Neural progenitor cell (in vitro differentiated cells): ENCODE measurements around the gene RITA1. TPM values are rescaled to one million over a fixed set of nuclear protein-coding genes. Genes with fewer than 3 reads are reported as not detected.

Source experiments
- DNase-seq: peaks from one replicate; pipeline ENCODE4 v3.0.0-alpha.2; 2016; ENCODE audit warnings: low spot score
- H2AFZ ChIP-seq: fragments of 200-600 bp; sonication (generic); replicated peaks from 2 replicates; pipeline ENCODE4 v1.6.1; 2016; ENCODE audit warnings: antibody characterized with exemption
- H3F3A ChIP-seq: fragments of 200-600 bp; sonication (generic); 2 replicates; pipeline ENCODE4 v1.6.1; 2016; ENCODE audit warnings: antibody characterized with exemption, low read depth
- H3K27ac ChIP-seq: fragments of 200-600 bp; sonication (generic); 2 replicates; pipeline ENCODE4 v1.5.1; 2016; ENCODE audit warnings: mild to moderate bottlenecking
- H3K27me3 ChIP-seq: fragments of 200-600 bp; sonication (generic); 2 replicates; pipeline ENCODE4 v1.6.1; 2016; ENCODE audit warnings: mild to moderate bottlenecking, moderate library complexity
- H3K36me3 ChIP-seq: fragments of 200-600 bp; sonication (generic); 2 replicates; pipeline ENCODE4 v1.5.1; 2016
- H3K4me1 ChIP-seq: fragments of 200-600 bp; sonication (generic); 2 replicates; pipeline ENCODE4 v1.6.1; 2016; ENCODE audit warnings: mixed run types
- H3K4me2 ChIP-seq: fragments of 200-600 bp; sonication (generic); 2 replicates; pipeline ENCODE4 v1.6.1; 2016
- H3K4me3 ChIP-seq: fragments of 200-600 bp; sonication (generic); 2 replicates; pipeline ENCODE4 v1.5.1; 2016
- H3K79me2 ChIP-seq: fragments of 200-600 bp; sonication (generic); 2 replicates; pipeline ENCODE4 v1.6.1; 2016; ENCODE audit warnings: low read depth
- H3K9ac ChIP-seq: fragments of 200-600 bp; sonication (generic); 2 replicates; pipeline ENCODE4 v1.6.1; 2016
- H3K9me3 ChIP-seq: fragments of 200-600 bp; sonication (generic); 2 replicates; pipeline ENCODE4 v1.5.1; 2016; ENCODE audit warnings: low read depth
- H4K20me1 ChIP-seq: fragments of 200-600 bp; sonication (generic); 2 replicates; pipeline ENCODE4 v1.6.1; 2016; ENCODE audit warnings: low read depth
- H3K27ac Mint-ChIP-seq: 3 replicates; pipeline ENCODE4 v1.8.0; 2021; ENCODE audit warnings: mixed read lengths
- H3K27me3 Mint-ChIP-seq: 2 replicates; pipeline ENCODE4 v1.8.0; 2022; ENCODE audit warnings: low read depth, mild to moderate bottlenecking, inconsistent platforms, moderate library complexity, mixed read lengths; ENCODE audit not compliant: insufficient read depth
- H3K36me3 Mint-ChIP-seq: 3 replicates; pipeline ENCODE4 v1.8.0; 2021; ENCODE audit warnings: mixed read lengths
- H3K4me1 Mint-ChIP-seq: 3 replicates; pipeline ENCODE4 v1.8.0; 2021; ENCODE audit warnings: mixed read lengths
- H3K4me3 Mint-ChIP-seq: 3 replicates; pipeline ENCODE4 v1.8.0; 2021; ENCODE audit warnings: mild to moderate bottlenecking, moderate library complexity, mixed read lengths
- H3K9me3 Mint-ChIP-seq: 3 replicates; pipeline ENCODE4 v1.8.0; 2020; ENCODE audit warnings: mixed read lengths
- EZH2 ChIP-seq: fragments of 200-600 bp; sonication (generic); IDR thresholded peaks from 2 replicates; pipeline ENCODE4 v1.6.1; 2017; ENCODE audit warnings: antibody characterized with exemption, mild to moderate bottlenecking, moderate library complexity
- EZH2phosphoT487 ChIP-seq: fragments of 200-600 bp; sonication (generic); IDR thresholded peaks from 2 replicates; pipeline ENCODE4 v1.6.1; 2017; ENCODE audit warnings: antibody characterized with exemption
- total RNA-seq: library from RNA; depleted of rRNA; stranded (reverse); fragments of >200 nt; gene quantifications from 2 replicates; pipeline ENCODE4 v1.2.3, GENCODE V29; 2015; ENCODE audit warnings: low replicate concordance
- TF ChIP-seq, protein P1 (sequence below): fragments of 200-600 bp; sonication (generic); IDR thresholded peaks from 2 replicates; pipeline ENCODE4 v1.5.1; 2017; ENCODE audit warnings: antibody characterized with exemption, mild to moderate bottlenecking

RITA1 gene
- total RNA-seq, 1 donor from 2014 or later = 13.7 TPM

- H3K36me3 Mint-ChIP-seq = peaks cover 20% of the 10 kb centered on the region
- peaks cover 44% of the 10 kb centered on the region for H3K79me2 ChIP-seq
- H3K27ac ChIP-seq = no peak overlapping the region
- no peaks in the 10 kb centered on the region for H3K27me3 ChIP-seq
- H3K4me1 ChIP-seq = peaks cover 8% of the 10 kb centered on the region
- peak overlapping the region; percentile 75 for H3K4me3 ChIP-seq
- peak overlapping the region; percentile 74 for H3K4me2 ChIP-seq
- H3K9me3 Mint-ChIP-seq = no peaks in the 10 kb centered on the region
- H3K36me3 ChIP-seq = no peaks in the 10 kb centered on the region
- H4K20me1 ChIP-seq = peaks cover 31% of the 10 kb centered on the region
- DNase-seq = no peak
- H3K4me3 Mint-ChIP-seq = peak overlapping the region; percentile 96
- H3K9me3 ChIP-seq = no peaks in the 10 kb centered on the region
- no peak overlapping the region for H3K9ac ChIP-seq
- H3K27ac Mint-ChIP-seq = peak overlapping the region; percentile 18
- H3F3A ChIP-seq = peaks cover 11% of the 10 kb centered on the region
- peaks cover 3% of the 10 kb centered on the region for H3K27me3 Mint-ChIP-seq
- TF ChIP-seq, protein P1, sequence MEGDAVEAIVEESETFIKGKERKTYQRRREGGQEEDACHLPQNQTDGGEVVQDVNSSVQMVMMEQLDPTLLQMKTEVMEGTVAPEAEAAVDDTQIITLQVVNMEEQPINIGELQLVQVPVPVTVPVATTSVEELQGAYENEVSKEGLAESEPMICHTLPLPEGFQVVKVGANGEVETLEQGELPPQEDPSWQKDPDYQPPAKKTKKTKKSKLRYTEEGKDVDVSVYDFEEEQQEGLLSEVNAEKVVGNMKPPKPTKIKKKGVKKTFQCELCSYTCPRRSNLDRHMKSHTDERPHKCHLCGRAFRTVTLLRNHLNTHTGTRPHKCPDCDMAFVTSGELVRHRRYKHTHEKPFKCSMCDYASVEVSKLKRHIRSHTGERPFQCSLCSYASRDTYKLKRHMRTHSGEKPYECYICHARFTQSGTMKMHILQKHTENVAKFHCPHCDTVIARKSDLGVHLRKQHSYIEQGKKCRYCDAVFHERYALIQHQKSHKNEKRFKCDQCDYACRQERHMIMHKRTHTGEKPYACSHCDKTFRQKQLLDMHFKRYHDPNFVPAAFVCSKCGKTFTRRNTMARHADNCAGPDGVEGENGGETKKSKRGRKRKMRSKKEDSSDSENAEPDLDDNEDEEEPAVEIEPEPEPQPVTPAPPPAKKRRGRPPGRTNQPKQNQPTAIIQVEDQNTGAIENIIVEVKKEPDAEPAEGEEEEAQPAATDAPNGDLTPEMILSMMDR = no peak
- TF ChIP-seq EZH2phosphoT487 (no peak), EZH2 (no peak)
- no peak overlapping the region for H2AFZ ChIP-seq
- peaks cover 28% of the 10 kb centered on the region for H3K4me1 Mint-ChIP-seq
These were observed 1.3 kb downstream of the RITA1 start for GRCh38 chr12:113186666-113187325.

- no peak for TF ChIP-seq EZH2
- no peak for TF ChIP-seq EZH2phosphoT487
- TF ChIP-seq, protein P1 = no peak
- Histone ChIP-seq H3K27ac (no peak overlapping the region), H3K9me3 (no peaks in the 10 kb centered on the region), H3K4me1 (peaks cover 8% of the 10 kb centered on the region), H3K4me2 (no peak overlapping the region), H3F3A (peaks cover 13% of the 10 kb centered on the region), H3K4me3 (no peak overlapping the region), H3K79me2 (peaks cover 19% of the 10 kb centered on the region), H4K20me1 (peaks cover 10% of the 10 kb centered on the region), H3K9ac (no peak overlapping the region), H3K36me3 (no peaks in the 10 kb centered on the region), H3K27me3 (no peaks in the 10 kb centered on the region), H2AFZ (no peak overlapping the region)
- Mint-ChIP-seq H3K36me3 (peaks cover 25% of the 10 kb centered on the region), H3K4me3 (no peak overlapping the region), H3K9me3 (no peaks in the 10 kb centered on the region), H3K27me3 (peaks cover 2% of the 10 kb centered on the region), H3K27ac (no peak overlapping the region), H3K4me1 (peaks cover 45% of the 10 kb centered on the region)
- no peak for DNase-seq
These were observed 3.8 kb downstream of the RITA1 start for GRCh38 chr12:113189361-113189760.

GRCh38 chr12:113190761-113191160 lies 5.2 kb downstream of the RITA1 start:
- no peak overlapping the region for H3K27ac ChIP-seq
- H3K27me3 Mint-ChIP-seq = peaks cover 2% of the 10 kb centered on the region
- DNase-seq = peak; percentile 56
- peaks cover 13% of the 10 kb centered on the region for H3K79me2 ChIP-seq
- H3K9ac ChIP-seq = no peak overlapping the region
- peaks cover 25% of the 10 kb centered on the region for H3K36me3 Mint-ChIP-seq
- H3K9me3 Mint-ChIP-seq = no peaks in the 10 kb centered on the region
- H2AFZ ChIP-seq = no peak overlapping the region
- H3K4me3 ChIP-seq = no peak overlapping the region
- H3K36me3 ChIP-seq = no peaks in the 10 kb centered on the region
- H3K4me2 ChIP-seq = no peak overlapping the region
- TF ChIP-seq EZH2 = no peak
- TF ChIP-seq, protein P1 = no peak
- TF ChIP-seq EZH2phosphoT487 = no peak
- H3F3A ChIP-seq = peaks cover 9% of the 10 kb centered on the region
- no peaks in the 10 kb centered on the region for H3K27me3 ChIP-seq
- peaks cover 8% of the 10 kb centered on the region for H4K20me1 ChIP-seq
- H3K27ac Mint-ChIP-seq = peak overlapping the region; percentile 21
- H3K4me1 ChIP-seq = peaks cover 17% of the 10 kb centered on the region
- H3K4me3 Mint-ChIP-seq = no peak overlapping the region
- H3K9me3 ChIP-seq = no peaks in the 10 kb centered on the region
- peaks cover 49% of the 10 kb centered on the region for H3K4me1 Mint-ChIP-seq
